Small intestine (tissue), 7 donors: ENCODE results near the gene WDCP. TPM values are rescaled to one million over a fixed set of nuclear protein-coding genes. Genes with fewer than 3 reads are reported as not detected.

ENCODE experiments used
- DNase-seq, 2 donors: peaks; one replicate each; pipeline versions ENCODE4 v3.0.0 to v3.0.0-alpha.2; 2013
- FAIRE-seq: peaks from 2 replicates; lab custom pipeline; 2012; peaks lifted over from hg19 to GRCh38; lab: Jason Lieb, UNC
- H3K27ac ChIP-seq, 3 donors: one replicate each; pipeline ENCODE4 v1.5.1; 2013; ENCODE audit warnings: low read length in 2 of 3, mild to moderate bottlenecking in 2 of 3, control low read depth in 1 of 3, inconsistent platforms in 1 of 3, low read depth in 1 of 3, moderate library complexity in 1 of 3
- H3K27me3 ChIP-seq, 3 donors: one replicate each; pipeline ENCODE4 v1.6.1; 2013; ENCODE audit warnings: low read length in 3 of 3, inconsistent platforms in 1 of 3; ENCODE audit not compliant: control insufficient read depth in 3 of 3, insufficient read depth in 3 of 3
- H3K36me3 ChIP-seq, 3 donors: one replicate each; pipeline ENCODE4 v1.6.1; 2013; ENCODE audit warnings: low read length in 3 of 3, inconsistent platforms in 1 of 3, low read depth in 1 of 3, mild to moderate bottlenecking in 1 of 3, moderate library complexity in 1 of 3; ENCODE audit not compliant: control insufficient read depth in 3 of 3, insufficient read depth in 2 of 3
- H3K4me1 ChIP-seq, 3 donors: one replicate each; pipeline ENCODE4 v1.6.1; 2013; ENCODE audit warnings: low read length in 2 of 3, inconsistent platforms in 1 of 3, low read depth in 1 of 3, mild to moderate bottlenecking in 1 of 3, moderate library complexity in 1 of 3; ENCODE audit not compliant: control insufficient read depth in 3 of 3, insufficient read depth in 2 of 3
- H3K4me3 ChIP-seq, 3 donors: one replicate each; pipeline ENCODE4 v1.5.1; 2013; ENCODE audit warnings: low read length in 3 of 3, control low read depth in 1 of 3, inconsistent platforms in 1 of 3, low read depth in 1 of 3, mild to moderate bottlenecking in 1 of 3, moderate library complexity in 1 of 3
- H3K9me3 ChIP-seq, 2 donors: one replicate each; pipeline ENCODE4 v1.6.1; 2013; ENCODE audit warnings: low read depth in 1 of 2, low read length in 1 of 2; ENCODE audit not compliant: control insufficient read depth in 2 of 2, insufficient read depth in 1 of 2
- WGBS, 3 donors: extraction: QIAGEN DNeasy Blood & Tissue Kit; methylation state at CpG; one replicate each; pipeline ENCODE4 v1.1.7; 2013; 5-methylcytosine and 5-hydroxymethylcytosine counted together
- polyA plus RNA-seq, 4 donors: library from polyadenylated mRNA; stranded (reverse) in 3 of 4; unstranded in 1 of 4; fragments of 200-250 nt in 3 of 4; fragments of 120-200 nt in 1 of 4; gene quantifications; one replicate each; pipeline versions ENCODE4 v1.2.1 to v1.2.3, GENCODE V29; 2013
- donor health status: healthy with polysubstance abuse.
- donor health status: control.
- donor health status: control.
- donor health status: Bipolar disorder and iron deficiency.
- donor health status: healthy.

WDCP gene
- polyA plus RNA-seq, 4 donors = 1.4 to 6.1 (median 2.2) TPM

DNA sequence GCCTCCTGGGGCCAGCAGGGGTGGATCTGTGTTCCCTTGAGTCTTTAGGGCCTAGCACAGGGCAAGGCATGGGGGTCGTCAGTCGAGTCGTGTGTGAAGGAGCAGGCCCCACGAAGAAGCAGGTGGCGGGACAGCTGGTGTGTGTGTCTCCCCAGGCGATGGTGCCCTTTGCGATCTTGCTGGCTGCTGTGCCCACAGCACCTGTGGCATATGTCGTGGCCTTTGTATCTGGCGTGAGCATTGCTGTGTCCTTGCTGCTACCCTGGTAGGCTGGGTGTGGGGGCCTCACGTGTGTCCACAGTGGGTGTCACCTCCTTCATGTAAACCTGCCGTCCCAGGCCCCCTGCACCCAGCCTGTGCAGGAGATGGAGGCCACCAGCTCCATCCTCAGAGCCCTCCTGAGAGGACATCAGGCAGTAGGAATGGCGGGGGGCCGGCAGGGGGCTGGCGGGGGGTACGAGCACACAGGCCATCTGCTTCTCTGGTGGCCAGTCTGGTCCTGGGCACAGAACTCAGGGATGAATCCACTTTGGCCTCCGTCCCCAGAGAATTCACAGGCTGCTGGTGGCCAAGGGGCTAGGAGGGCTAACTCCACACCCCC lies 24.1 kb downstream of the WDCP start:
- FAIRE-seq = no peak

DNA sequence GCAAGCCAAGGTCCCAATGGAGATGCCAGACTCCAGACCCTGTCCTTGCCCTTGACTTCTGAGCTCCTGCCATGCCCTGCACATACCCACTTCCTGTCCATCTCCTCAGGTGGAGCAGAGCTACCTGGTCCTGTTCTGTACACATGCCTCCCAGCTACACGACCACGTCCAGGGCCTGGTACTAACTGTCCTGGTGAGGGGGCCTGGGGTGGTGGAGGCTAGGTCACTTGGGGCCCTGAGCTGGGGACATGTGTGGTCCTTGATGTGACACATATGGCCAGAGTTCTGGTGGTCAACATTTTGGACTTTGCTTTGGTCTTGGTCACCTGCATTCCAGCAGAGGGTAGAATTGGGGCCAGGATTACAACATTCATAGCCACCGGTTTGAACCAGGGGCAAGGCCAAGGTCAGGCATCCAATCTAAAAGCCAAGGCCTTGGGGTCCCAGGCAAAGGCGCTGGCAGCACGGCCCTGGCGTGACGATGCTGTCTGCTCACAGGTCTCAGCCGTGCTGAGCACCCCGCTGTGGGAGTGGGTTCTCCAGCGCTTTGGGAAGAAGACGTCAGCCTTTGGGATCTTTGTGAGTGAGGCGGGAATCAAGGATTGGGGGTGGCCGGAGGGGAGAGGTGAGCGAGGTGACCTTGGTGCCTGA lies 24.7 kb downstream of the WDCP start:
- no peaks in the 10 kb centered on the region for H3K9me3 ChIP-seq
- H3K27me3 ChIP-seq = no peaks in the 10 kb centered on the region
- no peak for DNase-seq
- H3K4me3 ChIP-seq = no peak overlapping the region
- H3K4me1 ChIP-seq = no peaks in the 10 kb centered on the region
- 94% methylated on average over 14 of the region's 14 CpGs for WGBS, 3 donors
- FAIRE-seq = no peak
- peaks cover 0 to 31% (median 0%) of the 10 kb centered on the region in 3 donors for H3K36me3 ChIP-seq
- no peak overlapping the region for H3K27ac ChIP-seq

More for the DNA sequence above, 24.1 kb downstream of the WDCP start:
- H3K4me3 ChIP-seq = no peak overlapping the region
- no peaks in the 10 kb centered on the region for H3K9me3 ChIP-seq
- no peak for DNase-seq
- 84 to 90% (median 90%) methylated on average over 16 of the region's 16 CpGs for WGBS, 3 donors
- H3K4me1 ChIP-seq = no peaks in the 10 kb centered on the region
- H3K27me3 ChIP-seq = no peaks in the 10 kb centered on the region
- peaks cover 0 to 35% (median 0%) of the 10 kb centered on the region in 3 donors for H3K36me3 ChIP-seq
- H3K27ac ChIP-seq = no peak overlapping the region

GRCh38 chr2:24021122-24021998 lies 25.8 kb downstream of the WDCP start:
- H3K4me1 ChIP-seq = no peaks in the 10 kb centered on the region
- WGBS, 3 donors = 55 to 75% (median 64%) methylated on average over 19 of the region's 19 CpGs
- H3K36me3 ChIP-seq = peaks cover 0 to 30% (median 0%) of the 10 kb centered on the region in 3 donors
- FAIRE-seq (no peak), DNase-seq (peak; percentile 39 to 67)
- no peaks in the 10 kb centered on the region for H3K27me3 ChIP-seq
- H3K4me3 ChIP-seq = no peak overlapping the region
- H3K9me3 ChIP-seq = no peaks in the 10 kb centered on the region
- H3K27ac ChIP-seq = no peak overlapping the region

- Histone ChIP-seq H3K36me3 (peaks cover 0 to 28% (median 0%) of the 10 kb centered on the region in 3 donors), H3K27ac (no peak overlapping the region), H3K27me3 (no peaks in the 10 kb centered on the region), H3K4me1 (no peaks in the 10 kb centered on the region), H3K4me3 (no peak overlapping the region), H3K9me3 (no peaks in the 10 kb centered on the region)
- DNase-seq = no peak
- FAIRE-seq = no peak
- WGBS, 3 donors = 80 to 87% (median 84%) methylated on average over 4 of the region's 4 CpGs
Observed at GRCh38 chr2:24020244-24020643, 26.9 kb downstream of the WDCP start.

DNA sequence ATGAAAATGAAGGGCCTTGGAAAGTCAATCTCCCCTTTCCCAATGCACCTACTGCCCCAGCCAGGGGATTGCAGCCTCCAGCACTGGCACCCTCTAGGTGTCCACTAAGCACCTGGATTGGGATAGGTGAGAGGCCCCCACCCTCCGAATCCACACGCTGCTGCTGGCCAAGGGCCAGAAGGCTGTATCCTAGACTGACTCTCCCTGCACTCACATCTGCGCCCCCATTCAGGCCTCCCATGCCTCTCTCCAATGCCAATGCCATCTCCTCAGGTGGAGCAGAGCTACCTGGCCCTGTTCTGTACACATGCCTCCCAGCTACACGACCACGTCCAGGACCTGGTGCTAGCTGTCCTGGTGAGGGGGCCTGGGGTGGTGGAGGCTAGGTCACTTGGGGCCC lies 27.5 kb downstream of the WDCP start:
- WGBS, 3 donors = 75 to 86% (median 81%) methylated on average over 5 of the region's 5 CpGs

GRCh38 chr2:24018241-24018640 lies 28.9 kb downstream of the WDCP start:
- Histone ChIP-seq H3K9me3 (no peaks in the 10 kb centered on the region), H3K4me1 (no peaks in the 10 kb centered on the region), H3K36me3 (peaks cover 0 to 14% (median 0%) of the 10 kb centered on the region in 3 donors), H3K4me3 (no peak overlapping the region), H3K27ac (no peak overlapping the region), H3K27me3 (no peaks in the 10 kb centered on the region)
- DNase-seq (no peak), FAIRE-seq (no peak)
- WGBS, 3 donors = 80 to 87% (median 81%) methylated on average over 9 of the region's 9 CpGs

More for the DNA sequence above, 27.5 kb downstream of the WDCP start:
- FAIRE-seq (no peak), DNase-seq (no peak)
- Histone ChIP-seq H3K4me3 (no peak overlapping the region), H3K36me3 (peaks cover 0 to 23% (median 0%) of the 10 kb centered on the region in 3 donors), H3K4me1 (no peaks in the 10 kb centered on the region), H3K27me3 (no peaks in the 10 kb centered on the region), H3K9me3 (no peaks in the 10 kb centered on the region), H3K27ac (no peak overlapping the region)

DNA sequence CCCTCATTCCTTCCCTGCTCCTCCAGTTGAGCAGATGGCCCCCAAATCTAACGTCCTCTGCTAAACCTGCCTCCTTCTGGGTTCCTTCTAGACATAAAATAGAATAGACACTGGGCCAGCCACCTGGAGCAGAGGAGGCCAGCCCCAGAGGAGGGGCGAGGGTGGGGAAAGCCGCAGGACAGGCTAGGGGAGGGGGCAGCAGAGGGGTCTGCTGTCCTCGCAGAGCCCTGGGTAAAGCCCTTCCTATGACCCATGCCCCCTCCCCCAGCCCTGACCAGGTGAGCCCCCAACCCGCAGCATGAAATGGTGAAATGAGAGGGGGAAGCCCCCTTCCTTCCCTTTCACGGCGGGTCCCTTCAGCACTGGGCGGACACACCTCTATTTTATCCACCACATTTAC lies 29.5 kb downstream of the WDCP start:
- no peak overlapping the region for H3K4me3 ChIP-seq
- no peaks in the 10 kb centered on the region for H3K4me1 ChIP-seq
- H3K27me3 ChIP-seq = peaks cover 0 to 2% (median 0%) of the 10 kb centered on the region in 3 donors
- H3K36me3 ChIP-seq = peaks cover 0 to 9% (median 0%) of the 10 kb centered on the region in 3 donors
- no peak for DNase-seq
- no peak for FAIRE-seq
- no peaks in the 10 kb centered on the region for H3K9me3 ChIP-seq
- no peak overlapping the region for H3K27ac ChIP-seq
- WGBS, 3 donors = 80 to 93% (median 88%) methylated on average over 7 to 8 of the region's 8 CpGs
